AG09319 (cell line): ENCODE measurements around the gene EDC3.

Experiments
- DNase-seq: peaks from one replicate; pipeline ENCODE4 v3.0.0-alpha.2; 2010; ENCODE audit warnings: low read depth; ENCODE audit errors: extremely low read depth
- CTCF ChIP-seq: IDR thresholded peaks from 2 replicates; pipeline ENCODE4 v1.5.1; 2011; ENCODE audit warnings: low read depth, mild to moderate bottlenecking, inconsistent platforms, low read length, moderate library complexity

EDC3 gene

GRCh38 chr15:74615508-74616365 lies 80.1 kb downstream of the EDC3 start, which contains the start of gene CLK3:
Gene CLK3, plus strand, starts transcription at chr15:74615836. Its CDS starts 3,361 bp downstream, at chr15:74619197.
- DNase-seq: peak; percentile 76
- TF ChIP-seq CTCF: no peak

GRCh38 chr15:74614744-74615507 lies 80.9 kb downstream of the EDC3 start:
- no peak for TF ChIP-seq CTCF
- peak; percentile 54 for DNase-seq

GRCh38 chr15:74613953-74614743 lies 81.7 kb downstream of the EDC3 start:
- DNase-seq: no peak
- TF ChIP-seq CTCF: no peak

GRCh38 chr15:74613089-74613952 lies 82.5 kb downstream of the EDC3 start:
- TF ChIP-seq CTCF: no peak
- no peak for DNase-seq

- no peak for TF ChIP-seq CTCF
- DNase-seq: no peak
Measured at GRCh38 chr15:74612677-74613076, 83.1 kb downstream of the EDC3 start.

- no peak for TF ChIP-seq CTCF
- DNase-seq: no peak
Measured at GRCh38 chr15:74611834-74612233, 84.0 kb downstream of the EDC3 start.
